ENCODE measurements around the gene HAUS8. TPM values are rescaled to one million over a fixed set of nuclear protein-coding genes. Genes with fewer than 3 reads are reported as not detected.

The HAUS8 gene
- total and polyA plus RNA-seq, 2 of the 4 experiments (the other 2 are of a cell fraction), result 3.4 to 14.2 TPM

- H3K14ac ChIP-seq (replicated peaks; ENCODE audit: low read depth, low read length), result peak overlapping the region; percentile 92
- peak overlapping the region; percentile 20 for H3K27ac ChIP-seq (ENCODE audit: insufficient read depth, low read length)
- in situ Hi-C loops (cut with MboI; ENCODE audit: low sequenced_read_pairs), result loop anchor here (5.0 kb wide), 1 partner anchor 213 kb away; no protein-coding TSS in a partner anchor
These were observed 1.2 kb downstream of the HAUS8 start for GRCh38 chr19:17073869-17074633.

More at GRCh38 chr19:17073869-17074633, 1.2 kb downstream of the HAUS8 start:
- Histone ChIP-seq H3K27me3 (ENCODE audit: control insufficient read depth, insufficient read depth, low read length) (no peaks in the 10 kb centered on the region), H3K36me3 (ENCODE audit: control insufficient read depth, insufficient read depth, low read length) (no peaks in the 10 kb centered on the region; the same call in 1 of the 2 replicates), H2BK120ac (ENCODE audit: low read depth, low read length) (peak overlapping the region; percentile 46), H3K9me3 (ENCODE audit: control insufficient read depth, insufficient read depth, low read length) (no peaks in the 10 kb centered on the region), H4K5ac (ENCODE audit: low read depth, low read length) (peak overlapping the region; percentile 55), H2AK9ac (replicated peaks; ENCODE audit: low read depth, low read length, poor library complexity) (peak overlapping the region; percentile 94), H3K4me2 (ENCODE audit: low read depth, low read length) (peak overlapping the region; percentile 71), H3K9me1 (ENCODE audit: insufficient read depth, low read length) (peaks cover 7% of the 10 kb centered on the region), H3K4ac (ENCODE audit: low read depth, low read length) (peak overlapping the region; percentile 75), H3K4me3 (ENCODE audit: insufficient read depth, low read depth, low read length) (peak overlapping the region; percentile 57), H3K23ac (ENCODE audit: low read depth, low read length) (peak overlapping the region; percentile 93), H4K8ac (ENCODE audit: low read depth in 2 of 2, low read length in 2 of 2) (peak overlapping the region; percentile 48 to 86; a peak in 2 of 4 replicates), H2AK5ac (ENCODE audit: low read depth, low read length) (peak overlapping the region; percentile 83), H3K4me1 (ENCODE audit: control insufficient read depth, insufficient read depth, low read length) (peaks cover 21% of the 10 kb centered on the region), H3K56ac (ENCODE audit: extremely low read depth, insufficient read depth, low read length) (no peak overlapping the region), H2BK5ac (ENCODE audit: low read depth, low read length, poor library complexity, severe bottlenecking) (peak overlapping the region; percentile 49), H2AFZ (replicated peaks; ENCODE audit: low read length, poor library complexity) (peak overlapping the region; percentile 100), H3K79me1 (ENCODE audit: low read depth in 1 of 2, low read length in 2 of 2) (peaks cover 22 to 51% of the 10 kb centered on the region in 2 experiments; a peak in 3 of 4 replicates), H4K91ac (ENCODE audit: insufficient read depth, low read depth, low read length) (peak overlapping the region; percentile 50; the same call in 1 of the 2 replicates), H3K9ac (ENCODE audit: low read depth, low read length) (peak overlapping the region; percentile 51; the same call in 1 of the 2 replicates), H2BK20ac (ENCODE audit: low read depth, low read length) (peak overlapping the region; percentile 23; the same call in 1 of the 2 replicates), H3K18ac (ENCODE audit: low read depth, low read length) (no peak overlapping the region), H2BK15ac (ENCODE audit: low read depth, low read length) (no peak overlapping the region), H4K20me1 (ENCODE audit: insufficient read depth, low read length) (peaks cover 26% of the 10 kb centered on the region)
- WGBS, 2 experiments (ENCODE audit: extremely low coverage in 2 of 2, insufficient read length in 1 of 2), result 36% methylated on average over 6 of the region's 18 CpGs; no CpG with 5 or more reads in 1 of the 2 experiments
- BruUV-seq (replicated peaks), result no TSS peak
- intact Hi-C loops (cut with micrococcal nuclease), result no loop called here
- peak; percentile 16 for DNase-seq
- ATAC-seq (ENCODE audit: low read depth), result no peak
- ChIA-PET CTCF (no interaction called here), POLR2A (ENCODE audit: unreplicated experiment) (no interaction called here)
- dilution Hi-C loops (cut with HindIII; ENCODE audit: low sequenced_read_pairs, unreplicated experiment), result no loop called here
- TF ChIP-seq MAFK (IDR thresholded peaks at IDR 0.05; ENCODE audit: low read depth, low read length), result peak; percentile 96
- TF ChIP-seq NFE2L2 (IDR thresholded peaks at IDR 0.05; ENCODE audit: low read depth, low read length), result peak; percentile 40; the same call in 1 of the 2 replicates
- no peak for TF ChIP-seq MXI1 (IDR thresholded peaks at IDR 0.05; ENCODE audit: borderline replicate concordance, low read depth, low read length)
